ENCODE results near the gene EVPLL.
A peak's percentile ranks its signal among the peaks of the same experiment; 100 is the strongest.
"Not testable (repeated sequence)": the region's sequence is repeated elsewhere in the genome, so short reads cannot be mapped to it uniquely, and the experiment has no call there.

The EVPLL gene

DNA sequence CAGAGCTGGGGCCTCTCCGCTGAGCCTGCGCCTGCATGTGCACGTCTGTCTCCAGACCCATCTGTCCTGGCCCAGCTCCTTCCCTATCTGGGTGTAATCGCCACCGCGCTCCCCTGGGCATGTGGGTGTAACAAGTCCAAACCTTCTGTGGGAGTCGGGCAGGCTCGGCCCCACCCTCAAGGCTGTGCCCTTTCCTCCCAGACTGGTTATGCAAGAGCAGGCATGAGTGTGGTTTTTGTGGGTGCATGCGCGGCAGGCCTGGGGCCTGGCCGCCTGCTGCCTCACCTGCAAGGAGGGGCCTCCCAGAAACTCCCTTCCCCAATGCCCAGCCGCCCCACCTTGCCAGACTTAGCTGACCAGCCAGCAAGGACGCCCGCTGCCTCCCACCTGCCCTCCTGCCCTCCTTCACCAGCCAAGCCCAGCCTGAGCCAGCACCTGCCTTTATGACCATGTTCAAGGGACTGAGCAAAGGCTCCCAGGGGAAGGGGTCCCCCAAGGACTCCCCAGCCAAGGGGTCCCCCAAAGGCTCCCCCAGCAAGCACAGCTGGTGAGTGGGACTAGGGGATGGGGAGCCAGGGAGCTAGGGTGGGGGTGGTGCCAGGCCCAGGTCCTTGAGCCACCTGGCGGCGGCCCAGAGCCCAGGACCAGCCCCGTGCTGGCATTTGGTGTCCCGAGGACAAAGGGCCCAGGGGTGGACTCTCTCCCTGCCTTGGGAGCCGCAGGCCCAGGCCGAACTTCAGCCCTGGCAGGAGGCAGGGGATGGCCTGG lies at the start of gene EVPLL:
Gene EVPLL (plus strand): TSS at position 342 of the 768 bp plus-strand sequence. CDS start 3,160 bp downstream, outside the sequence.
- DNase-seq = no peak

DNA sequence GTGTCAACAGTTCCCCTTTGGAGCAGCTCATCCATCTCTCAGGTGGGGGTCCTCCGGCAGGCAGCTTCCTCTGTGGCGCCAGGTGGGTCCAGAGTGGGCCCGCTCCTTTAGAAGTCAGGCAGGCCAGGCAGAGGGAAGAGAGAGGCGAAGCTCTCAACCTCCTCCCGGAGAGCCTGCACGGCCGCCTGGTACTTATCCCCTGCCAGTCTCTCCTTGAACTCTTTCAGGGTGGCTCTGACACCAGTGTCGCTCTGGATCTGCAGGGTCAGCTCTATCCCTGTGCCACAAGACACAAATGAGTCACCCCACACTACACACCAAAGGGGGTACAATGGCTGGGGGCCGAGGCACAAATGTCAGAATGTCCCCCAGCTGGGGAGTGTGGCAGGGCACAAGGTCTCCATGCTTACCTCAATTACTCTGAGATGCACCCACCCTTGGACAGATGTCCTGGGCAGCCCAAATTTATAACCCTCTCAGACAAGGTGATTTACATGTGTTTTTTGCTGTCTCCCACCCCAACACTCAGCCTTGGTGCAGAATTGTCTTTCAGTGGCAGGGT lies 48.9 kb upstream of the EVPLL start:
- DNase-seq = no peak

DNA sequence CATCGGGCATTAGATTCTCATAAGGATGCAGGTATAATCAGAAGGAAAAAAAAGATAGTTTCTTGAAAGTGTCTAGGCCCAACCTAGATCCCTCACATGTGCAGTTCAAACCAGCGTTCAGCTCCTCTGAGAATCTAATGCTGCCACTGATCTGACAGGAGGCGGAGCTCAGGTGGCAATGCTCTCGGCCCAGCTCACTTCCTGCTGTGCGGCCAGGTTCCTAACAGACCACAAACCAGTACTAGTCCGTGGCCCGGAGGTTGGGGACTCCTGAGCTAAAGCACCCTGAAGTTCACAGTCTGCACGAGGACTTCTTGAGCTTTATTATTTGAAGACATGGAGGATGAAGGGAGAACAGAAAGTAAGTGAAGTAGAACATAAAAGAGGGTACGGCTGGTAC lies 45.7 kb upstream of the EVPLL start:
- no peak for DNase-seq

DNA sequence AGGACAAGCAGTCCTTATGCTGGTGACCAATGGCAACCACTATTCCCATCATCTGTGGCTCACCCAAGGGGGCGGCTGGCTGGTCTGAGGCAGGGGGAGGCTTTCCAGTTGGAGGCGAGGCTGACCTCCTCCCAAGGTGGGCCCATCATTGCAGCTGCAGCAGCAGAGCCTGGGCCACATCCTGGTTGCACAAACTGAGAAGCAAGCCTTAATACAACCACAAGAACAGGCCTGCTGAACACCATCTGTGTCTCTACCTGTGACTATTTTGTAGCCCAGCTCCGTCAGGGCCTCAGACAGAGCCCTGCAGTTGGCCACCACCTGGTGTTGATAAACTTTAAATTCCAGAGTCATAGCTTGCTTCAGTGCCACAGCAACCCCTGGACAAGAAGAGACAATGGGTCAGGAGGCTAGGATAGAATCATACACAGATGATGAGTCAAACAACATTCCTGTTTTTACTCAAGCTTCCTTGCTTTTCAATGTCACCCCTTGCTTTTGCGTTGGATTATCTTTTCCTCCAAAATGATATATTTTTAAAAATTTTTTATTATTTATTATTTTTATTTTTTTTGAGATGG lies 44.6 kb upstream of the EVPLL start:
- no peak for DNase-seq

DNA sequence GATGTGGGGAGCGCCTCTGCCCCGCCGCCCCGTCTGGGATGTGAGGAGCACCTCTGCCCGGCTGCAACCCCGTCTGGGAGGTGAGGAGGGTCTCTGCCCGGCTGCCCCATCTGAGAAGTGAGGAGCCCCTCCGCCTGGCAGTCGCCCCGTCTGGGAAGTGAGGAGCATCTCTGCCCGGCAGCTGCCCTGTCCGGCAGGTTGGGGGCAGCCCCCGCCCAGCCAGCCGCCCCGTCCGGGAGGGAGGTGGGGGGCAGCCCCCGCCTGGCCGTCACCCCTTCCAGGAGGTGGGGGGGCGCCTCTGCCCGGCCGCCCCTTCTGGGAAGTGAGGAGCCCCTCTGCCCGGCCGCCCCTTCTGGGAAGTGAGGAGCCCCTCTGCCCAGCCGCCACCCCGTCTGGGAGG lies 39.4 kb upstream of the EVPLL start:
- DNase-seq = not testable (repeated sequence)

DNA sequence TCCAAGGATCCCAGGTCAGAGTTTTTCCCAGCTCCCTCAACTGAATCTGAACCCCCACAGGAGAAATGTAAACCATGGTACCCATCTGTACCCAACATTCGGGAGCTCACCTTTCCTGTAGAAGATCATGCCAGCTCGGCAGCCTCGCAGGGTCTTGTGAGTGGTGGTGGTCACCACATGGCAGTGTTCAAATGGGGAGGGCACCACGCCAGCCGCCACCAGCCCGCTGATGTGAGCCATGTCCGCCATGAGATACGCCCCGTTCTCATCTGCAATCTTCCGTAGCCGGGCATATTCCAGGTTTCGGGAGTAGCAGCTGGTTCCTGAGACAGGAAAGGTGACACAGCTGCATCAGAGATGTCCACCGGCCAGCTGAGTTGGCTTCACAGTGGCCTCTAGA lies 37.6 kb upstream of the EVPLL start:
- no peak for DNase-seq

DNA sequence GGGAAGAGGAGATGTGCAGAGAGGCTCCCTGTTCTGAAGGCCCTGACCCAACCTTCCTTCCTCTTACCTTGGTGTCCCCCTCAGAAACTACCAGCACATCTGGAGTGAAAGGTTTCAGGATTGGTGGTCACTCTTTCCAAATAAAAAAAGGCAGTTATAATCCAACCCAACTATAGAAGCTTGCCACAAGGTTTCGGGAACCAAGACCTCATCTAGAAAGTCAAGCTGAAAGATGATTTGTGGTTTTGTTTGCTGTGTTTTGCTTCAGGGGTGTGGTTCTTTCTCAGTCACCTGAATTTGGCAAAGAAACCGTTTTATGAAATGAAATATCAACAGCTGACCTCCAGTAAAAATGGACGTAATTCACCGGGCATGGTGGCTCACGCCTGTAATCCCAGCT lies 33.6 kb upstream of the EVPLL start:
- no peak for DNase-seq

DNA sequence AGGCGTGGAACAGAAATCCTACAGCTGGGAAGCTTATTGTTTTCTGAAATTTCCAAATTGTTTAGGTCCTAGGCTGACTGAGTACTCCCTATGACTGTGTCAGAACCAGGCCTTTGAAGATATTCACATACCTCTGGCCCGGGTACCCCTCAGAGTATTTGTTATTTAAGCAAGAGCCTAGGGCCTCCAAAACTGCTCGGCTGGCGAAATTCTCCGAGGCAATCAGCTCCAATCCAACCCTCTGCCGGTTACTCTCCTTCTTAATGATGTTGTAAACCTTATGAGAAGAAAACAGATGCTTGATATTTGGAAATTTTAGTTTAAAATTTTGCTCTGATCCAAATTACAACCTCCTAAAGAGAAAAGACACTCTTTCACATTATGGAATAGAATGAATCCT lies 24.0 kb upstream of the EVPLL start:
- DNase-seq = no peak

DNA sequence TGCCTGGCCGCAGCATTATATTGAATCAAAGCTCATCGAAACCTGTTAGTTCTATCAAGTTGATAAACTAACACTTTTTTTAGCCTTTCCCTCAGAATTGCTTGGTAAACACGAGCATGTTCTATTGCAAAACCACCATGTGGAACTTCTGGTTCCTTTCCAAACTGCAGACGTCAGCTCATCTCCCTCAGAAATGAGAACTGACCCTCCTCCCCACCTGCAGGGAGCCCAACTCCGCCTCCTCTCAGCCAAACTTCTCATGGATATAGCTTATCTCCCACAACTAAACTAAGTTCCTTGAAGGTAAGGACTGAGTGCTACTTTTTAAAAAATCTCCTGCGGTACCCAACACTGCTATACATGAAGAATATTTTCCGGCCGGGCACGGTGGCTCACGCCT lies 21.0 kb upstream of the EVPLL start:
- no peak for DNase-seq

DNA sequence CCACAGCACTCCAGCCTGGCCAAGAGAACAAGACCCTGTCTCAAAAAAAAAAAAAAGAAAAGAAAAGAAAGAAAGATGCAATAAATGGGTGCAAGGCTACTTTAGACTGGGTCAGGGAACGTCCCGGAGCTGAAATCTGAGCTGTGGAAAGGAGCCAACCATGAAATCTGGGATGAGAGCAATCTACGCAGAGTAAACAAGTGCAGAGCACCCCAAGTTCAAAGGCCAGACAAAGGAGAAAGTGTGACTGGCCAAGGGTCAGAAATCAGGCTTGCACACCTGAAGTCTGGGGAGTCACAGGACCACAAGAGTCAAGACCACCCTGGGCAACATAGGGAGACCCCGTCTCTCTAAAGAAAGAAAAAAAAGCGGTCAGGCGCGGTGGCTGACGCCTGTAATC lies 17.1 kb upstream of the EVPLL start:
- DNase-seq = no peak

DNA sequence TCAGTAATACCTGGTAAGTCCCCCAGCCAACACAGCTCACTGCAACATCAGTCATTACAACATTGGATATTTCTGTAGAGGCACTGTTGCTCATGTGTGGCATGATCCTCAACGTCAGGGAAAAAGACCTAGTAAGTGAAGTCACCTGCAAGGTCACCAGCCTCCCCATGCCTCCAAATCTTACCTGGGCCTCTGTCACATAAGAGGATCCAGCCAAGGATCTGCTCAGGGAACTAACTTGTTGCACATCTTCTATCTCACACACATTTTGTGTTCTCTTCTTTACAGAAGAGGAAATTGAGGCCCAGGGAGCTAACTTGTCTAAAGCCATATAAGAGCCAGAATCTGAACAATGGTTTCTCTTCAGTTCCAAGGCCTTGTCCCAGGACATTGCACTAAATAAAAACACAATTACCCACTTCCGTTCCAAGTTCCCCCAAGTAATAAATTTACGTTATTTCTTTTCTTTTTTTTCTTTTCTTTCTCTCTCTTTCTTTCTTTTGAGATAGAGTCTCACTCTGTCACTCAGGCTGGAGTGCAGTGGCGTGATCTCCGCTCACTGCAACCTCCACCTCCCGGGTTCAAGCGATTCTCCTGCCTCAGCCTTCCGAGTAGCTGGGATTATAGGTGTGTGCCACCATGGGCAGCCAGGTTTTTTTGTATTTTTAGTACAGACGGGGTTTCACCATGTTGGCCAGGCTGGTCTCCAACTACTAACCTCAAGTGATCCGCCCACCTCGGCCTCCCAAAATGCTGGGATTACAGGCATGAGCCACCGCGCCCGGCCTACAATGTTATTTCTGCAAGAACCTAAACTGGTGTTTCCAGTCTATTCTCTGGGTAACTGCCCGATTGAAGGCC lies 15.5 kb upstream of the EVPLL start:
- DNase-seq = no peak

DNA sequence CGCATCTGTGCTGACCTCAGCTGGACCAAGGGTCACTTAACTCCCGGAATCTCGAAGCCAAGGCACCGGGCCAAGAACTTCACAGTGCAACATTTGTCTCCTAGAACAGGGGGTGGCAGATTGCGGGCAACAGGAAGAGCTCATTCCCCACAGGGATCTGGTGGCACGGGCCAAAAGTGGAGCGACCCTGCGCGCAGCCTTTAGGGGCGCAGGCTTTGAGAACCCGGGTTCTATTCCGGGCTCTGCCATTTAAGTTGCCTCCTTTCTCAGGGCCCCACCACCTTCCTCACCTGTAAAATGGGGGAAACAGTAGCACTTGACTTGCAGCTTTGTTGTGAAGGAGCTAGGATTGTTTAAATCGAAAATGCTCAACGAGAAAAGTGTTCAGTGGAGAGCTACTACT lies 14.9 kb upstream of the EVPLL start:
- no peak for DNase-seq

DNA sequence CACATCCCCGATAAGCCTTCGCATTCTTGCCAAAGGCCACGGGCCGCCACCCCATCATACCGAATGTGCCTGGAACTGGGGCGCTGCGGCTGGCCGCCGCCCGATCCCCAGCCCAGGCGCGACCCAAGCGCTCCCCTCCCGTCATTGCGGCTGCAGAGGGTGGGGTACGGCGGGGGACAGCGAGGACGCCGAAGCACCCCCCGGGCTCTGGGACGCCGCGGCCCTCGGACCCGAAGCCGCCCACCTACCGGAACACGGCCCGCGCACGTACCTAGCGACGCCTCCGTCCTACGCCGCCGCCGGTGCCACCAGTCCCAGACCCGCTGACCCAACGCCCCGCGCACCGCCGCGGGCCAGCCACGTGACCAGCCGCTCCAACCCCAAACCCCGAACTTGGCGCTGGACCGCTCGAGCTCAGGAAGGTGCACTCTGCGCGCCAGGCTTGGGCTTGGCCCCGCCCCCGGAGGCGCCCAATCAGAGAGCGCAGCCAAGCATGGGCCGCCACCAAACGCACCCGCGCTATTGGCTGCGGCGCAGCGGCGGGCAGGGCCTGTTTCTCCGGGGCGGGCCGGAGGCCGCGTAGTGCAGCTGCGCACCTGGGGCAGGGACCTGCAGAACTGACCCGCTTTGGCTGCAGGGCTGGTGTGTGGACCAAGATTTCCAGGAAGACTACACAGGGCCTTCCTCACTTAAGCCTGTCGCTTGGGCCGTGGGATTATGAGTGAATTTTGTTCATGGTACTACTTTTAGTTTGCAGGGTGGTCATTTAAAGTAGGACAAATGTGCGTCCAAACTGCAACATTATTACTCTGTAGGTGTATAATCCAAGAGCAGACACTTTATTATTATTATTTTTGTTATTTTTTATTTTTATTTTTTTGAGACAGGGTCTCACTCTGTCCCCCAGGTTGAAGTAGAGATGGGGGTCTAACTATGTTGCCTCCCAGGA lies 14.2 kb upstream of the EVPLL start, which contains the start of gene SHMT1:
Gene SHMT1 (minus strand): TSS at position 450 of the 949 bp plus-strand sequence. CDS start 7,569 bp downstream, outside the sequence.
- DNase-seq = peak; percentile 82

DNA sequence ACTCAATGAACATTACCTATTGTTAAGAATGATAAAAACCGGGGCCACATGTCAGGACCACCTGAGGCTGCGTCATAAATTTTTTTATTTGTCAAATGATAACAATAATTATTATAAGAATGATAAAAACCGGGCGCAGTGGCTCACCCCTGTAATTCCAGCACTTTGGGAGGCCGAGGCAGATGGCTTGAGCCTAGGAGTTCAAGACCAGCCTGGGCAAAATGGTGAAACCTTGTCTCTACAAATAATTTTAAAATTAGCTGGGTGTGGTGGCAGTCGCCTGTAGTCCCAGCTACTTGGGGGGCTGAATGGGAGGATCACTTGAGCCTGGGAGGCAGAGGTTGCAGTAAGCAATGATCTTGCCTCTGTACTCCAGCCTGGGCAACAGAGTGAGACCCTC lies 13.4 kb upstream of the EVPLL start:
- no peak for DNase-seq

DNA sequence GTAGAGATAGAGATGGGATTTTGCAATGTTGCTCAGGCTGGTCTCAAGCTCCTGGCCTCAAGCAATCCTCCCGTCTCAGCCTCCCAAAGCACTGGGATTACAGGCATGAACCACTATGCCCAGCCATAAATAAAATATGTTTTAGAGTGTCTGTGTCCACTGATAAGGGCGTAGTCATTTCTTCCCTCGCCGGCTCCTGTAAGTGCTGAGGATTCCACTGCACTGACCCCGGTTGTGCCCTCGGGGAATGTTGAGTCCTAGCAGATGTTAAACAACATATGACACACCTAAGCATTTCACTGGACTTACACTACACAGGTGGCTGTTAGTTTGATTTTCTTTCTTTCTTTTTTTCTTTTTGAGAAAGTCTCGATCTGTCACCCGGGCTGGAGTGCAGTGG lies 8.6 kb upstream of the EVPLL start:
- DNase-seq = no peak

DNA sequence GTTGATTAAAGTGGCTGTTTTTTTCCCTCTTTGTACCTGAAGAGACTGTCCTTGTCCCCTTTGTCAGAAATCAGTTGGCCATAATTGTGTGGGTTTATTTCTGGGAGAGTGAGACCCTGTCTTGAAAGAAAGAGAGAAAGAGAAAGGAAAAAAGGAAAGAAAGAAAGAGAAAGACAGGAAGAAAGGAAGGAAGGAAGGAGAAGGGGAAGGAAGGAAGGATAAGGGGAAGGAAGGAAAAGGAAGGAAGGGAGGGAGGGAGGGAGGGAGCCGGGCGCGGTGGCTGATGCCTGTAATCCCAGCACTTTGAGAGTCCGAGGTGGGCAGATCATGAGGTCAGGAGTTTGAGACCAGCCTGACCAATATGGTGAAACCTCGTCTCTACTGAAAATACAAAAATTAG lies 6.8 kb upstream of the EVPLL start:
- DNase-seq = no peak

DNA sequence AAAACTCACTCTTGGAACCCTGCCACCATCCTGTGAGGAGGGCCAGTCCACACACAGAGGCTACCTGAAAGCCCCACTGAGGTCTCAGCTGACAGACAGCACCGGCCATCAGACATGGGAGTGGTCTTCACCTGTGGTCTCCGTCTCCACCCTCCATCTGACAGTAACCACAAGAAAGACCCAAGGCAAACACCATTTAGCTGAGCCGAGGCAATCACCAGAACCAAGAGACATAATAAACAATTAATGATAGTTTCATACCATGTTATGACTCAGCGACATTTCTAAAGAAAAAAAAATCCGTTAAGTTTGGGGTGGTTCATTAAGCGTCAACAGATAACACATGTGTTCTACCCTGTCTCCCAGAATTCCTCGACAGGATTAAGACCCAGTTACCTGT lies 6.1 kb upstream of the EVPLL start:
- DNase-seq = no peak

DNA sequence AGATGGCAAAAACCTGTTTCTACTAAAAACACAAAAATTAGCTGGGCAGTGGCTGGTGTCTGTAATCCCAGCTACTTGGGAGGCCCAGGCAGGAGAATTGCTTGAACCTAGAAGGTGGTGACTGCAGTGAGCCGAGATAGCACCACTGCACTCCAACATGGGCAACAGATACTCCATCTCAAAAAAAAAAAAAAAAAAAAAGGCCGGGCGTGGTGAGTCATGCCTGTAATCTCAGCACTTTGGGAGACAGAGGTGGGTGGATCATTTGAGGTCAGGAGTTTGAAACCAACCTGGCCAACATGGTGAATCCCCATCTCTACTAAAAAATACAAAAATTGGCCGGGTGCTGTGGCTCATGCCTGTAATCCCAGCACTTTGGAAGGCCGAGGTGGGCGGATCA lies 4.4 kb upstream of the EVPLL start:
- DNase-seq = not testable (repeated sequence)

DNA sequence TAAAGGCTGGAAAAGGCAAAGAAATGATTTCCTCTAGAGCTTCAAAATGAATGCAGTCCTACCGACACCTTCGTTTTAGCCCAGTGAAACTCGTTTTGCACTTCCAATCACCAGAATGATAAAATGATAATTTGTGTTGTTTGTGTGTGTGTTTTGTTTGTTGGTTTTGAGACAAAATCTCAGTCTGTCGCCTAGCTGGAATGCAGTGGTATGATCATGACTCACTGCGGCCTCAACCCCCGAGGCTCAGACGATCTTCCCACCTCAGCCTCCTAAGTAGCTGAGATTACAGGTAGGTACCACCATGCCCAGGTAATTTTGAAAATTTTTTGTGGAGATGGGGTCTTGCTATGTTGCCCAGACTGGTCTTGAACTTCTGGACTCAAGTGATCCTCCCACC lies 3.4 kb upstream of the EVPLL start:
- no peak for DNase-seq

DNA sequence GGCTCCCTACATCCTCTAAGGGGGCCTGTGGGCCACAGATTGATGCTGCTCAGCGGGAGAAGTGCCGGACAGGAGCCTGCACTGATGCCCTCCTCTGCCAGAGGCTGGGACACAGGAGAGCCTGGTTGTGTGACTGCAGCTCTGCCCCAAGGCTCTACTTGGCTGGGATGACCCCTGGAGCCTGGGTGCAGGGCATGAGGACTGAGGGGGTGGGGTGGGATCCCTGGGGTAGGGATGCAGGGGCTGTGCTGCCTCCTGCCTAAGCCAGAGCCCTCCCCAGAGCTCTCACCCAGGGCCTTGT lies 577 bp downstream of the EVPLL start:
- DNase-seq = no peak

DNA sequence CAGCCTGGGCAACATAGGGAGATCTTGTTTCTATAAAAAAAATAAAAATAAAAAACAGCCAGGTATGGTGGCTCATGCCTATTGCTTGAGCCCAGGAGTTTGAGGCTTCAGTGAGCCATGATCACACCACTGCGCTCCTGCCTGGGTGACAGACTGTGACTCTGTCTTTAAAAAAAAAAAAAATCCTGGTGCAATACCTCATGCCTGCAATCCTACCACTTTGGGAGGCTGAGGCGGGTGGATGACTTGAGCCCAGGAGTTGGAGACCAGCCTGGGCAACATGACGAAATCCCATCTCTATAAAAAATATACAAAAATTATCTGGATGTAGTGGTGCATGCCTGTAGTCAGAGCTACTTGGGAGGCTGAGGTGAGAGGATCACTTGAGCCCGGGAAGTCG lies 1.0 kb downstream of the EVPLL start:
- DNase-seq = not testable (repeated sequence)

Measured in amniotic stem cell (primary cell).